HG02840 (cell line): ENCODE results near the gene UROD.
A peak's percentile ranks its signal among the peaks of the same experiment; 100 is the strongest.
"Not testable (repeated sequence)": the region's sequence is repeated elsewhere in the genome, so short reads cannot be mapped to it uniquely, and the experiment has no call there.

ENCODE experiments used
- ATAC-seq: cut with Tn5 transposase; IDR thresholded peaks from one replicate; pipeline ENCODE4 v1.9.1; 2021; ENCODE audit warnings: mild to moderate bottlenecking, moderate library complexity, moderate number of reproducible peaks; ENCODE audit not compliant: unreplicated experiment, low FRiP score

UROD gene

DNA sequence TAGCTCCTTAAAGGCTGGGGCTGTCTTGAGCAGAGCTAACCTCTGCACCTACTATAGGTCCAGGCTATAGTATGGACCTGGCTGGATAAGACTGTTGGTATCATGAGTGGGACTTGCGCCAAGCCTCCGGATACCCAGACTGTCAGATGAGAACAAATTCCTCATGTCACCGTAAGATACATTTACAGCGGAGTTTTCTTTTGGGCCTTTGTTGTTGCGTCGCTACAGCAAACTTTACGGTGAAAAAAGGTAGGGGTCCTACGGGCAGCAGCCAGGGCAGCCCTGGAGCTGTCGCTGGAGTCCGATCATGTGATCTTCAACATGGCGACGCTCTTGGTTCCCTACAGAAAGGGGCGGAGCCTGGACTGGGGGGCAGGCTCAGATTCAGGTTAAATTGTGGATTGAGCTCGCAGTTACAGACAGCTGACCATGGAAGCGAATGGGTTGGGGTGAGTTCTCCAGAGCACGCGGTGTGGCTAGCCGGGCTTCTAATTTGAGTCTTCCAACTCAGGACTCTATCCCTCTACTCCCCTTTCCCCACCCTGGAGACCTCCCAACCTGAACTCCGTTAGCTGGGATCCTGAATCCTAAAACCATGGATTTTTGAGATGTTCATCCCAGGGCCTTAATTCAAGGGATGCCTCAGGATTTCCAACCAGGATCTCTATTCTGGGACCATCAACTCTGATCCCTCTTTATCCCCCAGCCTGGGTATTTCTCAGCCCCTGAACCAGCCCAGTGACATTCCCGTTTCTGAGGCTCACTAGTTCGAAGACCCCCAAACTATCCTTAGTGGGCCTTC, at the start of gene UROD:
UROD (plus strand) TSS at position 418 of the 802 bp plus-strand sequence; CDS start at position 430, 12 bp downstream.
- ATAC-seq, result peak; percentile 49

GRCh38 chr1:44962729-44963128, 49.3 kb upstream of the UROD start:
- ATAC-seq, result no peak

GRCh38 chr1:44964396-44964795, 47.7 kb upstream of the UROD start:
- no peak for ATAC-seq

DNA sequence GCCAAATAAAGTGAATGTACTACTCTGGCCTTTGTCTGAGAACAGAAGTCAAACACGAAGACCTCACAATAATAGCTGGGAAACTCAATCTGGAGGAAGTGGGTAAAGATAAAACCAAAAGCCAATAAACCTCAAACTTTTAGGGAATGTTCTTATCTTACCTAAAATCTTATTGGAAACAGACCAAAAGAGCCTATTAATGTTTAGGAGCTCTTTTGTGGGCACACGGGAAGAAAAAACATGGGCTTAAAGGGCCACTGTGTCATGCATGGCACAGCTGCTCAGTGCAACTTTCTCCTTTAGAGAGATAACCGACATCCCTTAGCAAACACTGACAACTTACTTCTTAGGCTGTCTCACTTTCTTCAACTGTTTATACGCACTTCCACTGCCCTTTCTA, 41.7 kb upstream of the UROD start:
- ATAC-seq, result no peak

GRCh38 chr1:44973645-44974044, 38.4 kb upstream of the UROD start:
- no peak for ATAC-seq

GRCh38 chr1:44976252-44976651, 35.8 kb upstream of the UROD start:
- ATAC-seq, result no peak

DNA sequence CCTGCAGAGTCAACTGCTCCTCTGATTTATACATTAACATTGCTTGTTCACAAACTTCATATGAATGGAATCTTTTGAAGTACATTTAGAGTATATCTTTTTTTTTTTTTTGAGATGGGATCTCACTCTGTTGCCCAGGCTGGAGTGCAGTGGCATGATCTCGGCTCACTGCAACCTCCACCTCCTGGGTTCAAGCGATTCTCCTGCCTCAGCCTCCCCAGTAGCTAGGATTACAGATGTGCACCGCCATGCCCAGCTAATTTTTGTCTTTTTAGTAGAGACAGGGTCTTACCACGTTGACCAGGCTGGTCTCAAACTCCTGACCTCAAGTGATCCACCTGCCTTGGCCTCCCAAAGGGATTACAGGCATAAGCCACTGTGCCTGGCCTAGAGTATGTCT, 34.7 kb upstream of the UROD start:
- ATAC-seq, result not testable (repeated sequence)

DNA sequence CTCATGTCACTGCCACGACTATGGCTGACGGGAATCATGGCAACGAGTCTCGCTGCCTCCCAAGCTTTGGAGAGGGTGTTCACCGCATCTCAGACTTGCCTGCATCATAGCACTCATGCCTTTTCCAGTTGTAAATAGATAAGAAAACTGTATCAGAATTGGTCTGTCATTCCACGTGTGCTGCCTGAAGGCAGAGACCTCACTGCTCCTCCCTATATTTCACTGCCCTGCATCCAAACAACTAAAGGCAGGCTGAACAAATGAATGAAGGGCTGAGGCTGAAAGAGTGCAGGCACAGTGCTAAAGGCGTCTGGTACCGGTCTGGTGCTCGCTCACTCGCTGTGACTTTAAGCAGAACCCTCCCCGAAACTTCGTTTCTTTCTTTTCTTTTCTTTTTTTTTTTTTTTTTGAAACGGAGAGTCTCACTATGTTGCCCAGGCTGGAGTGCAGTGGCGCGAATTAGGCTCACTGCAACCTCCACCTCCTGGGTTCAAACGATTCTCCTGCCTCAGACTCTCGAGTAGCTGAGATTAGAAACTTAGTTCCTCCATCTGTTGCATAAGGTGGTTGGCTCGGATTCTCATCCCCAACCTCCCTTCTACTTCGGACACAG, 26.2 kb upstream of the UROD start:
- no peak for ATAC-seq

GRCh38 chr1:44988531-44989156, 23.4 kb upstream of the UROD start:
- no peak for ATAC-seq

- no peak for ATAC-seq
Measured at GRCh38 chr1:44994309-44994898, 17.6 kb upstream of the UROD start.

DNA sequence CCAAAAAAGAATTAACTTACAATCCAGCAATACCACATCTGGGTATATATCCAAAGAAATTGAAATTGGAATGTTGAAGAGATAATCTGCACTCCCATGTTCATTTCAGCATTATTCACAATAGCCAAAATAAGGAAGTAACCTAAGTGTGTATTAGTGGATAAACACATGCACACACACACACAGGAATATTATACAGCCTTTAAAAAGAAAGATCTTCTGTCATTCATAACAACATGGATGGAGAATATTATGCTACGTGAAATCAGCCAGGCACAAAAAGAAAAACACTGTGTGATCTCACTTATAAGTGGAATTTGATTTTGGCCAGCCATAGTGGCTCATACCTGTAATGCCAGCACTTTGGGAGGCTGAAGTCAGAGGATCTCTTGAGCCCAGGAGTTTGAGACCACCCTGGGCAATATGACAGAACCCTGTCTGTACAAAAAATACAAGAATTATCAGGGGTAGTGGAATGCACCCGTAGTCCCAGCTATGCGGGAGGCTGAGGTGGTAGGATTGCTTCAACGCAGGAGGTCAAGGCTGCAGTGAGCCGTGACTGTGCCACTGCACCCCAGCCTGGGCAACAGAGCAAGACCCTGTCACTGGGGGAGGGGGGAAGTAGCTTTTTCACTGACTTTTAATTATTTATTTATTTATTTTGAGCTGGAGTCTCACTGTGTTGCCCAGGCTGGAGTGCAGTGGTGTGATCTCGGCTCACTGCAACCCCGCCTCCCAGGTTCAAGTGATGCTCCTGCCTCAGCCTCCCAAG, 16.4 kb upstream of the UROD start:
- no peak for ATAC-seq

DNA sequence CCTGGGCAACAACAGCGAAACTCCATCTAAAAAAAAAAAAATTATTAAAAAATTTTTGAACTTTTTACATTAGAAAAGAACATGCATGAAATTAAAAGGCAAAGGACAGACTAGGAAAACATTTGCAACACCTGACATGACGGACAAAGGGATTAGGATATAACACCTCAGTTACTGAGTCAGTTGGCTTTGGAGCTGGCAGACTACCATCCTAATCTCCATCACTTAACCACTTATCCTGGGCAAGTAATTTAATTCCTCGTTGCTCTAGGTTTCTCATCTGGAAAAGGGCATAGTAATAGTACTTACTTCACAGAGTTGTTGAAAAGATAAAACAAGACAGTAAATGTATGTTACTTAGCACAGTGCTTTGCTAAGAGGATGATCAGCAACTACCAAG, 12.8 kb upstream of the UROD start:
- ATAC-seq, result no peak

DNA sequence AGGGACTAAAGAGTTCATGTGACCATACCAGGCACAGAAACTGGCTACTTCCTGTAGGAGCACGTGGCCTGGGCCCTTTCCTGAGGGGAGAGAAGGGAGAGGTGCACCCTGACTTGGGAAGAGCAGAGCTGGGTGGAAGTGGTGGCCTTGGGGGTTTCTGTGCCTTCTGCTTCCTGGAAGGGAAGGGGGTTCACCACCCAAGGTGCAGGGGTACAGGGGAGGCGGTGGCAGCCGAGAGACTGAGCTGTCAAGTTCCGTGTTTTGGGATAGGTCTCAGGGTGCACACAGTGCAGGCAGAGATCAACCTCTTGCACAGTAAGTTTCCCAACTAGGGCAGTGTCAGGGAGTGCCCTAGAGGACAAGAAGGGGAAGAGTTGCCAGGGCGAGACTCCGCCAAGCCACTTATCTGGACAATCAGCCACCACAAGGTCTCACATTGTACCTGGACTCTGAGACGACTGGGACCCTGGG, 11.0 kb upstream of the UROD start:
- ATAC-seq, result no peak

GRCh38 chr1:45001576-45001975, 10.5 kb upstream of the UROD start:
- ATAC-seq, result not testable (repeated sequence)

- ATAC-seq, result no peak
Measured at GRCh38 chr1:45002650-45003645, 9.1 kb upstream of the UROD start.

- no peak for ATAC-seq
Measured at GRCh38 chr1:45003741-45004140, 8.3 kb upstream of the UROD start.

DNA sequence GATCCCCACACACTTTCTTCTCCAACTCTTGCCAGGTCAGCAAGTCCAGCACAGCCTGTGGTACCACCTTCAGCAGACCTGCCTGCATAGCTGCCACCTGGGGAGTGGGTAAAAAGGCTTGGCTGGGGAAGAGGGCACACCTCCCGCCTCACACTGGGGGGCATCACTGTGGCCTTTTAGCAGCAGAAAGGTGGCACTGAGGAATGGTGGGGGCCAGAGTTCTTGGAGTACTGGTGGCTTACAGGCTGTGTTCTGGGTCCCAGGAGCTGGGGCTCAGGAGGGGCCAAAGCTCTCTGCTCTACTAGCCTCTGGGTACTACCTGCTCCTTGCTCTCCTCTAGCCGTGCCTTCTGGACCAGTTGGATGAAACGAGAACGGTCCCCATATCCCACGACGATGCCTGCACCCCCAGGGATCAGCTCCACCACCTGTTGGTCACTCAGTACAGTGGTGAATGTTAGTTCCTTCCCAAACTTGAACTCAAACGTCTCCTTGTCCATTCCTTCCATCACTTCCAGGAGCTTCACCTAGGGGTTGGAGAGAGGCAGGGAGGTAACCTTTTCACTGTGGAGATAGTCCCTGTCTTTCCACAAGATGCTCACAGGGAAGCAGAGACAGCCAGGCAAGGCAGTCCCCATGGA, 7.7 kb upstream of the UROD start:
- no peak for ATAC-seq

- no peak for ATAC-seq
Measured at GRCh38 chr1:45005761-45006160, 6.3 kb upstream of the UROD start.

- no peak for ATAC-seq
Measured at GRCh38 chr1:45007311-45007710, 4.7 kb upstream of the UROD start.
